ENCODE measurements around the gene LRRC8A.
"Not testable (repeated sequence)": the region's sequence is repeated elsewhere in the genome, so short reads cannot be mapped to it uniquely, and the experiment has no call there.

Gene LRRC8A

GRCh38 chr9:128881884-128882676 lies at the start of gene LRRC8A, which contains the start of gene KYAT1:
TSS of gene LRRC8A (plus strand) at chr9:128882133. CDS start at chr9:128907165, 25,032 bp downstream.
TSS of gene KYAT1 (minus strand) at chr9:128881950. CDS start at chr9:128845405, 36,545 bp downstream.
- peak; percentile 96 to 98 for DNase-seq (ENCODE audit: low read depth in 1 of 2, low spot score in 1 of 2)

DNA sequence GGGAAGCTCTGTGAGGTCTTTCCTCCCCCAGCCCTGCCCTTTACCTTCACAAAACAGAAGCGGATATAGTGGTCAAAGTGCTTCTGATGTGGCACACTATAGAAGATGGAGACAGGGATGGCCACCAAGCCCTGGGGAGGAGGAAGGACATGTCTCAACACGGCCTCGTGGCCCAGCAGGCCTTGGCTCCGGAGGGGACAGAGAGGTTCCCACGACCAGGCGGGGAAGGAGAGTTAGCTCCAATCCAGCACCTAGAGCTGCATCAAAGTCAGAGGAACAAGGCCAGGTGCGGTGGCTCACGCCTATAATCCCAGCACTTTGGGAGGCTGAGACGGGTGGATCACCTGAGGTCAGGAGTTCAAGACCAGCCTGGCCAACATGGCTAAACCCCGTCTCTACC lies 48.2 kb upstream of the LRRC8A start:
- no peak for DNase-seq (ENCODE audit: low read depth in 1 of 2, low spot score in 1 of 2)

GRCh38 chr9:128835246-128836210 lies 46.4 kb upstream of the LRRC8A start:
- no peak for DNase-seq (ENCODE audit: low read depth in 1 of 2, low spot score in 1 of 2)

GRCh38 chr9:128836509-128837145 lies 45.3 kb upstream of the LRRC8A start:
- no peak for DNase-seq (ENCODE audit: low read depth in 1 of 2, low spot score in 1 of 2)

- no peak for DNase-seq (ENCODE audit: low read depth in 1 of 2, low spot score in 1 of 2)
These were observed 43.6 kb upstream of the LRRC8A start for GRCh38 chr9:128838338-128838737.

DNA sequence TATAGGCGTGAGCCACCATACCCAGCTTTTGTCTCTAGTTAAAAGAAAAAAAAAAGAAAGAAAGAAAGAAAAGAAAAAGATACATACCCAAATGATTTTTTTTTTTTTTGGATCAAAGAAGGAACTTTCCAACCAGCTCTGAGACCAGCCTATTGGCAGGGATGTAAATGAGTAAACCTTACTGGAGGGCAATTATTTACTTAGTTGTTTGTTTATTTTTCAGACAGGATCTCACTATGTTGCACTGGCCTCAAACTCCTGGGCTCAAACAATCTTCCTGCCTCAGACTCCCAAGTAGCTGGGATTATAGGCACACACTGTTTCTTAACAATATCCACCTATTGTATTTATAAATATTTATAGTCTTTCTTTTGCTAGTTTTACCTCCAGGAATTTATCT lies 41.4 kb upstream of the LRRC8A start:
- no peak for DNase-seq (ENCODE audit: low read depth in 1 of 2, low spot score in 1 of 2)

DNA sequence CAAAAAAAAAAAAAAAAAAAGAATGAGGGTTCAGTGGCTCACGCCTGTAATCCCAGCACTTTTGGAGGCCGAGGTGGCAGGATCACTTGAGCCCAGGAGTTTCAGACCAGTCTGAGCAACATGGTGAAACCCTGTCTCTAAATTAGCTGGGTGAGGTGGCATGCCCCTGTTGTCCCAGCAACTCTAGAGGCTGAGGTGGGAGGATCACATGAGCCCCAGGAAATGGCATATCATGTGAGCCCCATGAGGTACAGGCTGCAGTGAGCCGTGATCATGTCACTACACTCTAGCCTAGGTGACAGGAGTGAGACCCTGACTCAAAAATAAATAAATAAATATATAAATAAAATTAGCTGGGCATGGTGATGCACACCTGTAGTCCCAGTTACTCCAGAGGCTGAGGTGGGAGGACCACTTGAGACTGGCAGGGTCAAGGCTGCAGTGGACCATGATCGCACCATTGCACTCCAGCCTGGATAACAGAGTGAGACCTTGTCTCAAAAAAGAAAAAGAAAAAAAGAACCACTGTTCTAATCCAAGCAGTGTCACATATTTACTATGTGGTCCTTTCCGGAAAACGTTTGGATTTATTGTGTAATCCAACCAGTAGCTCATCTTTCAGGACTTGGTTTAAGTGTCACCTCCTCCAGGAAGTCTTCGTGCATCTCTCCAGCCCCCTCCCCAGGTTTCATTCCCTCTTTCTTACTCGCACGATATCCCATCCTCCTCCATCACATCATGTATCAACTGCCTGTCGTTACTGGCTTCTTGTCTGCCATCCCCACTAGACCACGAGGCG lies 40.0 kb upstream of the LRRC8A start:
- DNase-seq (ENCODE audit: low read depth in 1 of 2, low spot score in 1 of 2): no peak

DNA sequence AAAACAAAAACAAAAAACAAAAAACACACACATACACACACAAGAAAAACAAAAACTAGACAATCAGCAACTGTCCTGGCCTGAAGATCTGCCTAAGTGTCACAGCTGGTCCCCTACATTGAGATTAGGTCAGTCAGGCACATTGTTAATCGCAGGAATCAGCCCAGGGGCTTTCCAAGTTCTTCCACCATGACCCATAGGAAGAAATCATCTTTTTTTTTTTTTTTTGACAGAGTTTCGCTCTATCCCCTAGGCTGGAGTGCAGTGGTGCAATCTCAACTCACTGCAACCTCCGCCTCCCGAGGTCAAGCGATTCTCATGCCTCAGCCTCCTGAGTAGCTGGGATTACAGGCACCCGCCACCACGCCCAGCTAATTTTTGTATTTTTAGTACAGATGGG lies 38.8 kb upstream of the LRRC8A start:
- DNase-seq (ENCODE audit: low read depth in 1 of 2, low spot score in 1 of 2): not testable (repeated sequence)

GRCh38 chr9:128845186-128845931 lies 36.6 kb upstream of the LRRC8A start:
- no peak for DNase-seq (ENCODE audit: low read depth in 1 of 2, low spot score in 1 of 2)

DNA sequence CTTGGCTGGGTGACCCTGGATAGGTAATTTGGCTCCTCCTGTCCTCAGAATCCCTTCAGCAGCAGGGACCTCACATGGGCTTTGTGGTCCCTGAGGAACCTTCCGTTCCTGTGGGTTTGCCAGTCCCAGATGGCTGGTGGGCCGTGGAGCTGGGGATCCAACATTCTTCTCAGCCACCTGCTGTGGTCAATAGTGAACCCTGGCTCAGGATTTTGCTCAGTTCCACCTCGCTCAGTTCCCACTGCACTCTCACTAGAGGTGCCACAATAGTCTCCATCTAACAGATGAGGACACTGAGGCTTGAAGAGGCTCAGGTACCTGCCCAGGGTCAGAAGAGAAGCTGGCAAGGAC lies 35.3 kb upstream of the LRRC8A start:
- DNase-seq (ENCODE audit: low read depth in 1 of 2, low spot score in 1 of 2): no peak

DNA sequence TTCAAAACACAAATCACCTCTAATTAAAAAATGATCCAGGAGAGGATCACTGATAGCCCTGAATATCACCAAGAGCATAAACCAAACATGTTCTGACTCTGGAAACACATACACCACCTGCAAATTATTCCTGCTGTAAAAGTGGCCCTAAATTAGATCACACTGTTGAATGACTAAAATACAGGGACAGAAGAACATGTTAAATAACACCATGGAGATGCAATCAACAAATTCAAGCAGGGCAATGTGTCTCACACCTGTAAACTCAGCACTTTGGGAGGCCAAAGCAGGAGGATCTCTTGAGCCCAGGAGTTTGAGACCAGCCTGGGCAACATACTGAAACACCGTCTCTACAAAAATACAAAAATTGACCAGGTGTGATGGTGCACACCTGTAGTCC lies 34.1 kb upstream of the LRRC8A start:
- no peak for DNase-seq (ENCODE audit: low read depth in 1 of 2, low spot score in 1 of 2)

GRCh38 chr9:128851024-128851423 lies 30.9 kb upstream of the LRRC8A start:
- DNase-seq (ENCODE audit: low read depth in 1 of 2, low spot score in 1 of 2): not testable (repeated sequence)

GRCh38 chr9:128851779-128852600 lies 29.9 kb upstream of the LRRC8A start:
- DNase-seq (ENCODE audit: low read depth in 1 of 2, low spot score in 1 of 2): not testable (repeated sequence)

GRCh38 chr9:128852646-128853045 lies 29.3 kb upstream of the LRRC8A start:
- DNase-seq (ENCODE audit: low read depth in 1 of 2, low spot score in 1 of 2): not testable (repeated sequence)

GRCh38 chr9:128854454-128854853 lies 27.5 kb upstream of the LRRC8A start:
- DNase-seq (ENCODE audit: low read depth in 1 of 2, low spot score in 1 of 2): not testable (repeated sequence)

DNA sequence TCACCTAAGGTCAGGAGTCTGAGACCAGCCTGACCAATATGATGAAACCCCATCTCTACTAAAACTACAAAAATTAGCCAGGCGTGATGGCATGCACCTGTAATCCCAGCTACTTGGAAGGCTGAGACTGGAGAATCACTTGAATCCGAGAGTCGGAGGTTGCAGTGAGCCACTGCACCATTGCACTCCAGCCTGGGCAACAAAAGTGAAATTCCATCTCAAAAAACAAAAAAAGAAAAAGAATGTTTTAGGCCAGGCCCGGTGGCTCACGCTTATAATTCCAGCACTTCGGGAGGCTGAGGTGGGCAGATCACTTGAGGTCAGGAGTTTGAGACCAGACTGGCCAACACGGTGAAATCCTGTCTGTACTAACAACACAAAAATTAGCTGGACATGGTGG lies 23.5 kb upstream of the LRRC8A start:
- DNase-seq (ENCODE audit: low read depth in 1 of 2, low spot score in 1 of 2): not testable (repeated sequence)

- no peak for DNase-seq (ENCODE audit: low read depth in 1 of 2, low spot score in 1 of 2)
These were observed 21.0 kb upstream of the LRRC8A start for GRCh38 chr9:128860937-128861336.

DNA sequence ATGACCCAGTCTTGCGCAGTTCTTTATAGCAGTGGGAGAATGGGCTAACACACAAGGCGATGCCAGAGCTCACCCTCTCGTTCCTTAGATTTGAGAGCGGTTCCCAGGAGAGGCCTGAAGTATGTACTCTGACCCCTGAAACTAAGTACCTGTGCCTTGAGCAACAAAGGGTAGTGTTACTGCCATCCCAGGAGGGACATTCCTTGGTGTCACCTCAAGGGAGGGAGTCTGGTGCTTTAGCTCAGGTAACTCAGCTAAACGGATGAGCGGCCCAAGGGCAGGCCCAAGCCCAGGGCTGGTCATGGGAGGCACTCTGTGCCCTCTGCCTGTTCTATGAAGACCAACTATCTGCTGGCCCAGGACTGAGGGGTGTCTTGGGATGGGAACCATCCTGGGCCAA lies 20.4 kb upstream of the LRRC8A start:
- DNase-seq (ENCODE audit: low read depth in 1 of 2, low spot score in 1 of 2): no peak

DNA sequence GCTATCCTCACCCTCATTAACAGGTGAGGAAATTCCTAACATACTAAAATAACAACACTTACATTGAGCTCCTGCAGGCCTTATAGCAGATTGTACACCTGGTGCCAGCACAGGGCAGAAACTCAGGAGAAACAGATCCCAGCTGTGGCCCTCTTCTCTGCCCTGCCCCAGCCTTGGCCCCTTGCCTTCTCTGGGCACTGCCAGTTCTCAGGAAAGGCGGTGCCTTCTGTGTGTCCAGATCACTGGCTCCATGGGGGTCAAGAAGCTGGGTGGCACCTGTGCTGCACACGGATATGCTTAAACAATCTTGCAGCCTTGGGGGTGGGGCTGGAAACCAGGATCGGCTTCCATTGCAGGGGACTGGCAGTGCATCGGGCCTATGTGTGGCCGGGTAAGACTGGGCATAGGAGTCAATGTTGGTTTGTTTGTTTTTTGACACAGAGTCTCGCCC lies 19.5 kb upstream of the LRRC8A start:
- no peak for DNase-seq (ENCODE audit: low read depth in 1 of 2, low spot score in 1 of 2)
